Measurements from ENCODE around the gene CACHD1.

CACHD1 gene

DNA sequence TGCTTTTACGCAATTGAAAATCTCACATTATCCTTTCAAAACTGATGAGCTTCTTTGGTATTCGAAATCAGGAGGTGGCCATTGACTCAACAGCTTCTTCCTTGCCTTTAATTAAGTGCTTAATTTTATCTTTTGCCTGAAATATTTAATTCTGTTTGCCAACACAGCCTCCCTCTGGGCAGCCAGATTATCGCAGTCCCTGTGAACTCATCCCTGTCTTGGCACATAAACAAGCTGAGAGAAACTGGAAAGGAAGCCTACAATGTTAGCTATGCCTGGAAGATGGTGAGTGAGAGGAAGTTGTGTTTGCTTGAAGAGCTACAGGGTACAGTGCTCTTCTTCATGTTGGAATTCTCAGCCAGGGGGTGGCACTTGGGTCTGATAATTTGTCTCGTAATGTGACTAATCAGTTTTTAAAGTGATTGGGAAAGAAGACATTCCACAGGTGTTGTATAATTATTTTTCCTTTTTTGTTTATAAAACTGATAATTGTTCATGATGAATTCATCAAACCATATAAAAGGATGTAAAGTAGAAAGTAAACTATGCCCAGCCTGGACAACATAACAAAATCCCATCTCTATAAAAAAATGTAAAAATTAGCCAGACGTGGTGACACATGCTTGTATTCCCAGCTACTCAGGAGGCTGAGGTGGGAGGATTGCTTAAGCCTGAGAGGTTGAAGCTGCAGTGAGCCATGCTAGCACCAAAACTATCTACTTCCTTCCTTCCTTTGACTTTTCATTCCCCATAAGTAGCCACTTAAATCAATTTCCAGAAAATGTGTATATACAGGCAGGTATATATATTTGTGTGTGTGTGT lies 184.8 kb downstream of the CACHD1 start:
- DNase-seq (ENCODE audit: low read depth), result no peak

DNA sequence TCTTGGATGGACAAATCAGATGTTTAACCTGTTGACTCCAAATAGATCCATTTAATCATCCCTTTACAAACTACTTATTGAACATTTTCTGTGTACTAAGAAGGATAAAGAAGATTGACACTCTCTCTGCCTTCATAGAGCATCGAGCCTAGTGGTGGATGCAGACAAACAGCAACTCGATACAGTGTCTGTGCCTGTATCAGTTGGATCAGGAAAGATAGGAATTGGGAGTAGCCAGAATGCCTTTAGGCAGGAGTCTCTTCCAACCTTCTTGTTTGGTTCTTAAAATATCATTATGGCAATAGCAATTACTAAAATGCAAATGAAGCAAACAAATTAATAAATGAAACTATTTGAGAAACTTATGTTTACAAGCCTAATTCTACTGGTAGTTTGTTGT lies 185.9 kb downstream of the CACHD1 start:
- no peak for DNase-seq (ENCODE audit: low read depth)

GRCh38 chr1:64659478-64660138 lies 189.7 kb downstream of the CACHD1 start:
- no peak for DNase-seq (ENCODE audit: low read depth)

DNA sequence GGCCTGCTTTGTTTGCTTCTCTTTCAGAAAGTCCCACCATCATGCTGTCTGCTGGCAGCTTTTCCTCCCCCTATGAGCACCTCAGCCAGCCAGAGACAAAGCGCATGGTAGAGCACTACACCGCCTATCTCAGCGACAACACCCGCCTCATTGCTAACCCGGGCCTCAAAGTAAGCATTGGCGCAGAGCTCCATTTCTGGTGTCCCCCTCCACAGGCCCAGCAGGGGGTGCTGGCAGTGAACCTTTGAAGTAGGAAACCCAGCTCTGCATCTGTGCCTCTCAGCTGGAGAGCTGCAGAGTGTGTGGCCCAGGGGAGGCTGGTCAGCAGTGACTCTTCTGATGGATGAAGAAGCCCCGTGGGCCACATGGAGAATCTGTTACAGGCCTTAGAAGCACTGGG lies 193.7 kb downstream of the CACHD1 start:
- no peak for DNase-seq (ENCODE audit: low read depth)

- DNase-seq (ENCODE audit: low read depth), result no peak
Observed at GRCh38 chr1:64664299-64664698, 194.4 kb downstream of the CACHD1 start.

DNA sequence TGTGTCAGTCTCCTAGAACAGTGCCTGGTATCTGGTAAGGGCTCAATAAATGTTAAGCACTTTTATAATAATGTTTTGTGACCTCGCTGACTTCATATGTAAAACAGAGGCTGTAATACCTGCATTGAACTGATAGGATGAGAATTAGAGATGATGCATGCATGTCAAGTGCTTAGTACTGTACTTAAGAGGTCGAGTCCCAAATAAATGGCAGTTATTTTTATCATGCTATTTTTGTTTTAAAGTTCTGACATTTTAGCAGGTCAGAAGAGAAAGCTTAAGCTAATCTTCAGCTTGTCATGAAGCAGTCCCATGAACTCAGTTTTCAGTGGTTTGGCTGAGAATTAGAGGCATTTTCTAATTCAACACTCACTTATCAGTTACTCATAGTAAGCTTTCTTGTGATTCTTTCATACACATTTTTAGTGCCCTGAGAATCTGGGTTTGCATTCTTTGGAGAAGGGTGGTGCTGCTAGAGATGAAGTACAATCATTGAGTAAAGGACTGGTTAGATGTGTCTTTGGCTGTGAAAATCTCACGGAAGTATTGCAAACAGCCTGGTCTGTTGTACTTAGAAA lies 199.3 kb downstream of the CACHD1 start:
- DNase-seq (ENCODE audit: low read depth), result no peak

DNA sequence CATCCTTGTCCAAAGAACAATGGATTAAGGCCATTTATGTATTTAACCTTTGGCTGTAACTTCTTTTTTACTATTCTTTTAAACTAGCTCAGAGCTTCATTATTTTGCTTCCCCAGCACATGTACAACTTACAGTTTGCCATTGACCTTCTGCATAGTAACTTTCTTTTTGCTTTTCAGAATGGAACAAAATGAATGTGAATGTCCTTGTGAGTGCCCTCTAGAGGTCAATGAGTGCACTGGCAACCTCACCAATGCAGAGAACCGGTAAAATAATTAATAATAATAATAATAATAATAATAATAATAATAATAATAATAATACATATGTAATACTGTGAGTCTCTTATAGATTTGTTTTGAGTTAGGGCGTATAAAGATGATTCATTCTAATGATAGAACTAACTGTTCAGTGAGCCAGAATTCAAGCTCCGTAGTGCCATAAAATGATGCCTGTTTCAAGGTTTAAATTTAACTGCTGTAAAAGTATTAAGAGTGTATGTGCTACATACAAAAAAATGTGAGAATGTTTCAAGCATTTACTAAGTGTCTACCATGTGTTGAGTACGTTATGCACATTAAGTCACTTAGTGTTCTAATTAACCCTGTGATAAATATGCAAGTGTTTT lies 205.9 kb downstream of the CACHD1 start:
- DNase-seq (ENCODE audit: low read depth), result no peak

- no peak for DNase-seq (ENCODE audit: low read depth)
Observed at GRCh38 chr1:64676386-64676785, 206.5 kb downstream of the CACHD1 start.

GRCh38 chr1:64677532-64677931 lies 207.6 kb downstream of the CACHD1 start:
- no peak for DNase-seq (ENCODE audit: low read depth)

DNA sequence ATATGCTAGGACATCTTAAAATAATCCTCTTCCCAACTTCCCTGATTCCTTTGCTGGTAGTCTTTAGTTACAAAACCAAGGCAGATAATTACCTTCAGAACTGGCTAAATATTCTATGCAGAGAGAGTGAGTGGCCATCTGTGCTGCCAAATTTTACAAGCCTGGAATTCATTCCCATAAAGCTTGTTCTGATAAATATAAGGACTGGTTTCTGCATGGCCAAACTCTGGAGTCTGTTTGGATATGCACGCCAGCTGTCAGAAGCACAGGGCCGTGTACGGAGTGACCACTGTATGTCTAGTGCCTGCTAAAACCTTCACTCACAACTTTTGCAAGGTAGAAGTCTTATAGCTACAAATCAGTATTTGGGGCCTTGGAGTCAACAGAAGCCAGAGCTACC lies 208.4 kb downstream of the CACHD1 start:
- DNase-seq (ENCODE audit: low read depth), result no peak

GRCh38 chr1:64679177-64679576 lies 209.2 kb downstream of the CACHD1 start:
- DNase-seq (ENCODE audit: low read depth), result no peak

GRCh38 chr1:64680599-64680998 lies 210.7 kb downstream of the CACHD1 start:
- DNase-seq (ENCODE audit: low read depth), result no peak

DNA sequence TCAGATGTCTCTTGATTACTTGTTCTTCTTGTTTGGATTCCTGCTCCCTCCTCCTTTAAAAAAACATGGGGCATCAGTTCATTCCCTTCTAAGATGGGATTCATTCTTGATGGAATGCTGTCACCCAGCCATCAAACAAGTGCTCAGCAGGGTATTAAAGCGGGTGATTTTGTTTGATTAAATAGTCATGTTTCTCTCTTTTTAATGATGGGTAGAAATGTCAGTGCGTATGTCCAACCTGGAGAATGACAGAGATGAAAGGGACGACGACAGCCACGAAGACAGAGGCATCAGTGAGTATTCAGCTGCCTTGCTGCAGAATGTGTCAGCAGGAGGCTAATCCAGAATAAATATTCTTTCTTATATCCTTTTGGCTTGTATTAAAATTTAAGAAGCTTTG lies 211.1 kb downstream of the CACHD1 start:
- no peak for DNase-seq (ENCODE audit: low read depth)

DNA sequence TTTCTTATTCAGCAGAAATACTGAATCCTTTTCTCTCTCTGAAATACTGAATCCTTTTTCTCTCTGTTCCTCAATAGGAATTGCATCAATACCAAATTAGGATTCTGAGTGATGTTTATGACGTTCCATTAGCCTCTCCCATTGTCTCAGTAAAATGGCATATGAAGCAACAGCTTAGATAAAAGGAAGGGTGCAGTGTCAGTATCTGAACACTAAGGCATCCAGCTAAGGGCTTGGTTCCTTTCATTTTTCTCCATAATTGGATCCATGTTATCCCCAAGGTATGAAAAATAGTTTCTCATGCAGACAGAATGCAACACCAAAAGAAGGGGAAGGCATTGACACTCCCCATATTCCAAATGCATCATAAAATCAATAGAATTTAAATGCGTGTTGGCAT lies 213.5 kb downstream of the CACHD1 start:
- DNase-seq (ENCODE audit: low read depth), result no peak

DNA sequence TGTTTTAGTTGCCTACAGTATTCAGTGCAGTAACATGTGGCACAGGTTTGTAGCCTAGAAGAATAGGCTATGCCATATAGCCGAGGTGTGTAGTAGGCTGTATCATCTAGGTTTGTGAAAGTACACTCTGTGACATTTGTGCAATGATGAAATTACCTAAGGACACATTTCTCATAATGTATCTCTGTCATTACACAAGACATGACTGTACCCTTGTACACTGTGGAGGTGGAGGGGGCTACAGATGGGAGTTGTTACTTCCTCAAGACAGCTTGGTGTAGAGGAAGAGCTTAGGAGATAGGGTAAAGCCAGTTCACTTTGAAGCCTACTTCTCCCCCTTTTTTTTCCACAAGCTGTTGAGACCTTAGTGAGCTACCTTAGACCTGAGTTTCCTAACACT lies 215.3 kb downstream of the CACHD1 start:
- DNase-seq (ENCODE audit: low read depth), result no peak

DNA sequence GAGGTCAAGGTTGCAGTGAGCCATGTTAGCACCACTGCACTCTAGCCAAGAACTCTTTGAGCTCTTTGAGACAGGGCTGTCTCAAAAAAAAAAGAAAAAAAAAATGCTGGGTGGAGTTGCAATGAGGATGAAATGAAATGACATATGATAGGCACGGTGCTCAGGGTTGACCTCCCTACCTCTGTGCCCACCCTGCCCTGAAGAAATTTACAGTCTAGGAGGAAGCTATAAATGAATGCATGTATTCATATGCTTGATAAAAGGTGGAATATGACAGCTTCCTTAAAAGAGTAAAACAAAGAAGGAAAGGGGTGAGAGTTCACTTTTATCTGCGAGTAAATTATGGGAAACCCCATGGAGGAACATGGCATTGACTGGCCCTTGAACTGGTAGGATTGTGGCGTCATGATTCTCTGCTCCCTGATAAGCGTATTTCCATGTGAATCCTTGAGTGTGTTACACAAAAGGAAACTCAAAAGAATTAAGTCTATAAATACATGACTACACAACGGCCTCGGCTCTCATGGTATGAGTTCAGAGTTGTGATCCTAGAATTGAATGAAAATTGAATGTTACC lies 215.9 kb downstream of the CACHD1 start:
- DNase-seq (ENCODE audit: low read depth), result no peak

DNA sequence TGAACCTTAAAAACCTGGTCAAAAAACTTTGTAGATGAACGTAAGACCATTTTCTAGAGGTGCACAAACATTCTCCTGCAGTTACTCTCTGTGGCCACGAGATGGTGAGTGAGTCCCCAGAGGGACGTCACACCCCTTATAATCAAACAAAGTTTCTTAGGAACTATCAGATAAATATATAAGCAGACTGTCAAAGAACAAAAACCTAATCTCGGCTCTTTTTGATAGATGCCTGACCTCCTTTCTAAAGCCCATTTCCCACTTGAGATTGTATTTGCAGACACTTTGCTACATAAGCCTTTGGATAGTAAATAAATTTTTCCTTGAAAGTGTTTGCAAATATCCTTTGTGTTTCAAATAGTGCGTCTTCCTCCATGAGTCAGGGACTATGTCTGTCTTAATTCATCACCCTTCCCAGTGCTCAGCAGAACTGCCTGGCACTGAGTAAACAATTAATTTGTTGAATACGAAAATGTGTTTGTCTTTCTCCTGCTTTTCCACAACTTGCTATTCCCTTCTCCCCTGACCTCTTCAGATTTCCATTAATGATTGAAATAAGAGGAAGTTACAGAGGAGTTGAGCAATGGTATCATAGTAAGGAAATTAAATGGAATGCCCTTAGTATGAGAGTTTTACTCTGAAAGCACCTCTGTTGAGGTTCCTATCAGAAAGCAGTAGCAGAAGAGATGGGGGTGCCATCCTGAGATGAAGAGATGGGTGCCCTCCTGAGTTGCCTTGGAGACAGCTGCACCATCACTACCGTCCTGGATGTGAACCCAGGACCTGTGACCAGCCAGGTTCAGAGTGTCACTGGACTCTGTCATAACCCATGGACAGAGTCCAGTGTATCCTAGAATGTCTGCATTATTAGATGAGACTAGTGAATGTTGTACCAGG lies 217.1 kb downstream of the CACHD1 start:
- no peak for DNase-seq (ENCODE audit: low read depth)

DNA sequence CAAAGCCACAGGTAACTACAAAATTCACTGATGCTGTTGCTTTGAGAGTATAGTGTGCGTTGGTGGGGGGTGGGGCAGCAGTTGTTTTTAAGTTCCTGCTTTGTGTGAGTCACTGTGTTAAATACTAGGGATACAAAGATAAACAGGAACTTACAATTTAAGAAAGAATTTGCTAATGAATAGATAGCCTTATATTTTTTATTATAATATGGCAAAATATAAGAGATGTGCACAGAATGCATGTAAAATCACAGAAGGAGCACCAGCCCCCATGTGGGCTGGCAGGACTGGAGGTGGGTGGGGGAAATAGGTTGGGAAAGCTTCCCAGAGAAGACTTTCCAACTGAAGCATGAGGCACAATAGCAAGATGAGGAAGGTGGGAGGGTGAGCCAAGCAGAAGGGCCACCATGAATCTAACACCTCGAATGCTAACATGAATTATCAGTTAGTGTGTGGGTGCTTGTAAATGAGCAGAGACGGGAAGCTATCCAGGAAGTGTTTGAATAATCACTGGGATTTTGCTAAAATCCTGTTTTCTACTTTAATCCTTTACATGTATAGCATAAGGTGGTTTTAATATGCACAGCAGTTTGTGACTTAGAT lies 217.9 kb downstream of the CACHD1 start:
- DNase-seq (ENCODE audit: low read depth), result no peak

GRCh38 chr1:64691626-64692025 lies 221.7 kb downstream of the CACHD1 start:
- DNase-seq (ENCODE audit: low read depth), result no peak

DNA sequence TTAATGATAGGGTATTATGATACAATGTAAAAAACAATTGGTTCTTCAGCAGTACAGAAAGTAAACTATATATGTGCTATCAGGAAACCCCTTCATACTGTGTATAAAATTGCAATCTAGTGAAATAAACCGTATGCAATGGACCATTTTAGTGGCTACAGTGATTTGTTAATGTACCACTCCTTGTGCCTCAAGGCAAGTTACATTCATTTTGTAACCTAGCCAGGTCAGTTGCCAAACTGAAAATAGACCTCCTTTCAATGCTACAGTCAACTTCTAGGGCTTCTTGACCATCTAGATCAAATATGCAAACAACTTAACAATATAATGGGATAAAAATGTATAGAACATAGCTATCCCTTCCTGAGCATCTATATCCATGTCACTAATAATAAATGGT lies 223.0 kb downstream of the CACHD1 start:
- no peak for DNase-seq (ENCODE audit: low read depth)

DNA sequence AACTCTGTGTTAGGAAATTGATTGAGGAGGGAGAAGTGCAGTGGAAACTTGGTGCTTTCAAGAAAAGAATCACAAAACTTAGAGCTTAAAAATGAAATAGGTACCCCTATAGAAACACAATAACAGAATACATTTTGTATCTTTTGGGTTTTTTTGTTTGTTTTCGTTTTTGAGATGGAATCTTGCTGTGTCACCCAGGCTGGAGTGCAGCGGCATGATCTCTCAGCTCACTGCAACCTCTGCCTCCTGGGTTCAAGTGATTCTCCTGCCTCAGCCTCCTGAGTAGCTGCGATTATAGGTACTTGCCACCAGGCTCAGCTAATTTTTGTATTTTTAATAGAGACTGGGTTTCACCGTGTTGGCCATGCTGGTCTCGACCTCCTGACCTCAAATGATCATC lies 223.5 kb downstream of the CACHD1 start:
- no peak for DNase-seq (ENCODE audit: low read depth)

Measured in activated T-cell treated with anti-CD3 and anti-CD28 coated beads for 1 hour (primary cell).